B cell (primary cell): Measurements from ENCODE around the gene LIMD2.

Experiments used
- CTCF ChIP-seq: fragments of 200-600 bp; IDR thresholded peaks from one replicate; pipeline ENCODE4 v1.8.0; 2022; ENCODE audit warnings: antibody characterized with exemption, mild to moderate bottlenecking
- EZH2 ChIP-seq: IDR thresholded peaks from 2 replicates; pipeline ENCODE4 v1.6.1; 2012; ENCODE audit warnings: borderline replicate concordance, low read depth, mild to moderate bottlenecking, moderate library complexity, low read length; ENCODE audit not compliant: insufficient read depth, poor library complexity, severe bottlenecking

GRCh38 chr17:63688396-63689020, 11.4 kb downstream of the LIMD2 start:
- TF ChIP-seq CTCF (no peak), EZH2 (no peak)
